HepG2 (cell line): ENCODE results near the gene TUBA8. TPM values are rescaled to one million over a fixed set of nuclear protein-coding genes. Genes with fewer than 3 reads are reported as not detected.
A peak's percentile ranks its signal among the peaks of the same experiment; 100 is the strongest.

Experiments
- ASH2L ChIP-seq: fragments of 300-600, 200-600 bp; sonication (generic); IDR thresholded peaks from 2 replicates; pipeline ENCODE4 v1.7.0; 2017; ENCODE audit warnings: low read depth, mild to moderate bottlenecking, moderate library complexity, mixed read lengths, low read length; ENCODE audit not compliant: insufficient read length
- HMGXB4 ChIP-seq, 2 experiments: sonication (generic) in 1 of 2; formaldehyde crosslinking in 1 of 2; IDR thresholded peaks; 2 replicates each; pipeline versions ENCODE4 v1.4.0 to v1.6.1; 2018 to 2020; ENCODE audit warnings: missing genetic modification reagents in 2 of 2, borderline replicate concordance in 1 of 2, low read depth in 1 of 2, mild to moderate bottlenecking in 1 of 2, missing biosample characterization in 1 of 2
- KDM5A ChIP-seq: fragments of 200-600 bp; sonication (generic); IDR thresholded peaks from 2 replicates; pipeline ENCODE4 v1.7.0; 2018; ENCODE audit warnings: antibody characterized with exemption, mild to moderate bottlenecking, low read length, borderline replicate concordance
- MEF2D ChIP-seq: sonication (generic); formaldehyde crosslinking; IDR thresholded peaks from 2 replicates; pipeline ENCODE4 v1.5.1; 2020; ENCODE audit warnings: mild to moderate bottlenecking, missing genetic modification reagents
- MYC ChIP-seq: sonication (generic); formaldehyde crosslinking; IDR thresholded peaks from 2 replicates; pipeline ENCODE4 v1.9.0; 2021; ENCODE audit warnings: missing genetic modification reagents, borderline replicate concordance
- NR2F6 ChIP-seq, 2 experiments: IDR thresholded peaks; 2 replicates each; pipeline ENCODE4 v1.6.1; 2016; ENCODE audit warnings: antibody characterized with exemption in 1 of 2, mild to moderate bottlenecking in 1 of 2
- RBFOX2 ChIP-seq: fragments of 200-400 bp; formaldehyde crosslinking; IDR thresholded peaks from 2 replicates; pipeline ENCODE4 v1.6.1; 2017; ENCODE audit warnings: low read depth, mild to moderate bottlenecking, low read length
- SALL1 ChIP-seq: sonication (generic); formaldehyde crosslinking; IDR thresholded peaks from 2 replicates; pipeline ENCODE4 v1.8.0; 2022; ENCODE audit warnings: mild to moderate bottlenecking, missing genetic modification reagents
- TBX2 ChIP-seq: sonication (generic); formaldehyde crosslinking; IDR thresholded peaks from 2 replicates; pipeline ENCODE4 v1.5.0; 2020; ENCODE audit warnings: missing genetic modification reagents, mild to moderate bottlenecking, borderline replicate concordance
- TEAD3 ChIP-seq: optimal IDR thresholded peaks from 2 replicates; pipeline ENCODE3; 2016; ENCODE audit warnings: borderline replicate concordance
- TRAFD1 ChIP-seq: sonication (generic); formaldehyde crosslinking; IDR thresholded peaks from 2 replicates; pipeline ENCODE4 v1.5.1; 2020; ENCODE audit warnings: missing genetic modification reagents, mild to moderate bottlenecking, borderline replicate concordance
- ZBTB40 ChIP-seq, 2 experiments: fragments of 450-650 bp in 1 of 2; sonication (generic) in 1 of 2; formaldehyde crosslinking in 1 of 2; IDR thresholded peaks; 2 replicates each; pipeline versions ENCODE4 v1.6.1 to v1.8.0; 2016 to 2022; ENCODE audit warnings: antibody characterized with exemption in 1 of 2, mild to moderate bottlenecking in 1 of 2, missing genetic modification reagents in 1 of 2
- ZNF782 ChIP-seq: sonication (generic); formaldehyde crosslinking; IDR thresholded peaks from 2 replicates; pipeline ENCODE4 v1.4.0; 2020; ENCODE audit warnings: missing genetic modification reagents, mild to moderate bottlenecking, borderline replicate concordance
- polyA plus RNA-seq, 8 experiments: library from polyadenylated mRNA; depleted of rRNA in 3 of 8; stranded (reverse) in 7 of 8; unstranded in 1 of 8; fragments of >200 nt; fragmentation: Illumina TruSeq in 4 of 8; extraction: Trizol in 4 of 8; gene quantifications; 2 replicates each; pipeline versions ENCODE4 v1.2.1 to v1.2.3, GENCODE V29; 2011 to 2016; ENCODE audit warnings: low read depth in 4 of 8, missing spikeins in 1 of 8, mixed read lengths in 1 of 8; ENCODE audit not compliant: insufficient read depth in 1 of 8
- total RNA-seq, 5 experiments: library from RNA; depleted of rRNA; stranded (reverse); fragments of >200 nt; fragmentation: Illumina TruSeq; extraction: Trizol; gene quantifications; 2 replicates each; pipeline ENCODE4 v1.2.3, GENCODE V29; 2016; ENCODE audit warnings: low read depth in 1 of 5

The TUBA8 gene
- total and polyA plus RNA-seq, 2 of the 13 experiments (the other 11 are each of a cell fraction or from before 2014, with no cell fraction given), result 0.35 to 0.69 TPM

GRCh38 chr22:18148293-18148965 is 37.8 kb downstream of the TUBA8 start (continued):
- 0 out of 2 replicates have a peak, but pooled peaks have one; percentile 82 for TF ChIP-seq ZNF782
- TF ChIP-seq ZBTB40 (IDR thresholded peaks at IDR 0.05), result no peak
- TF ChIP-seq ZBTB40 (CRISPR knock-in tag; IDR thresholded peaks at IDR 0.05), result peak; percentile 63; the same call in 1 of the 2 replicates
- TF ChIP-seq HMGXB4 (CRISPR knock-in tag; IDR thresholded peaks at IDR 0.05; ENCODE audit: borderline replicate concordance in 1 of 2, low read depth in 1 of 2), result peak; percentile 80 to 86; a peak in 3 of 4 replicates
- peak; percentile 82 for TF ChIP-seq TEAD3 (CRISPR knock-in tag)
- TF ChIP-seq TRAFD1 (CRISPR knock-in tag), result 0 out of 2 replicates have a peak, but pooled peaks have one; percentile 72
- TF ChIP-seq KDM5A, result no peak; the same call in 1 of the 2 replicates
- TF ChIP-seq MYC (CRISPR knock-in tag), result peak; percentile 96
- TF ChIP-seq RBFOX2, result peak; percentile 83
- peak; percentile 48; the same call in 1 of the 2 replicates for TF ChIP-seq NR2F6 (IDR thresholded peaks at IDR 0.05)
- peak; percentile 80 for TF ChIP-seq NR2F6 (CRISPR knock-in tag; IDR thresholded peaks at IDR 0.05)
- TF ChIP-seq SALL1, result peak; percentile 99
- TF ChIP-seq ASH2L, result peak; percentile 88
- peak; percentile 84 for TF ChIP-seq TBX2 (CRISPR knock-in tag)
- peak; percentile 81 for TF ChIP-seq MEF2D
